ENCODE measurements around the gene HCFC1R1. TPM values are rescaled to one million over a fixed set of nuclear protein-coding genes. Genes with fewer than 3 reads are reported as not detected.

Gene HCFC1R1, protein sequence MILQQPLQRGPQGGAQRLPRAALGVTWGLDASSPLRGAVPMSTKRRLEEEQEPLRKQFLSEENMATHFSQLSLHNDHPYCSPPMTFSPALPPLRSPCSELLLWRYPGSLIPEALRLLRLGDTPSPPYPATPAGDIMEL
- total RNA-seq = 10 to 100 TPM; 49.8 to 59.1 TPM
- polyA plus RNA-seq (2013, experiment 1 of 2) = 68.3 TPM
- 61.5 TPM for polyA plus RNA-seq (2013, experiment 2 of 2)
- long read RNA-seq, experiment 1, transcript HCFC1R1-201 (4 exons, 965 nt) = major isoform, 27 of 52 reads
- long read RNA-seq, experiment 1, transcript HCFC1R1-206 (3 exons, 618 nt) = minor isoform, 14 of 52 reads
- long read RNA-seq, experiment 1, partial matches to known transcripts = 3 of 52 reads
- long read RNA-seq, experiment 1, other reads (novel, unspliced or antisense) = 4 of 52 reads
- long read RNA-seq, experiment 2, transcript HCFC1R1-201 (4 exons, 965 nt) = major isoform, 19 of 33 reads
- long read RNA-seq, experiment 2, transcript HCFC1R1-206 (3 exons, 618 nt) = minor isoform, 6 of 33 reads
- long read RNA-seq, experiment 2, partial matches to known transcripts = 0 of 33 reads
- long read RNA-seq, experiment 2, other reads (novel, unspliced or antisense) = 0 of 33 reads
- long read RNA-seq, experiment 3, transcript HCFC1R1-208 (2 exons, 1,365 nt) = minor isoform, 5 of 17 reads
- long read RNA-seq, experiment 3, transcript HCFC1R1-201 (4 exons, 965 nt) = major isoform, 6 of 17 reads
- long read RNA-seq, experiment 3, partial matches to known transcripts = 0 of 17 reads
- long read RNA-seq, experiment 3, other reads (novel, unspliced or antisense) = 4 of 17 reads
- long read RNA-seq, experiment 4, transcript HCFC1R1-206 (3 exons, 618 nt) = minor isoform, 5 of 32 reads
- long read RNA-seq, experiment 4, transcript HCFC1R1-201 (4 exons, 965 nt) = major isoform, 18 of 32 reads
- long read RNA-seq, experiment 4, partial matches to known transcripts = 2 of 32 reads
- long read RNA-seq, experiment 4, other reads (novel, unspliced or antisense) = 1 of 32 reads

DNA sequence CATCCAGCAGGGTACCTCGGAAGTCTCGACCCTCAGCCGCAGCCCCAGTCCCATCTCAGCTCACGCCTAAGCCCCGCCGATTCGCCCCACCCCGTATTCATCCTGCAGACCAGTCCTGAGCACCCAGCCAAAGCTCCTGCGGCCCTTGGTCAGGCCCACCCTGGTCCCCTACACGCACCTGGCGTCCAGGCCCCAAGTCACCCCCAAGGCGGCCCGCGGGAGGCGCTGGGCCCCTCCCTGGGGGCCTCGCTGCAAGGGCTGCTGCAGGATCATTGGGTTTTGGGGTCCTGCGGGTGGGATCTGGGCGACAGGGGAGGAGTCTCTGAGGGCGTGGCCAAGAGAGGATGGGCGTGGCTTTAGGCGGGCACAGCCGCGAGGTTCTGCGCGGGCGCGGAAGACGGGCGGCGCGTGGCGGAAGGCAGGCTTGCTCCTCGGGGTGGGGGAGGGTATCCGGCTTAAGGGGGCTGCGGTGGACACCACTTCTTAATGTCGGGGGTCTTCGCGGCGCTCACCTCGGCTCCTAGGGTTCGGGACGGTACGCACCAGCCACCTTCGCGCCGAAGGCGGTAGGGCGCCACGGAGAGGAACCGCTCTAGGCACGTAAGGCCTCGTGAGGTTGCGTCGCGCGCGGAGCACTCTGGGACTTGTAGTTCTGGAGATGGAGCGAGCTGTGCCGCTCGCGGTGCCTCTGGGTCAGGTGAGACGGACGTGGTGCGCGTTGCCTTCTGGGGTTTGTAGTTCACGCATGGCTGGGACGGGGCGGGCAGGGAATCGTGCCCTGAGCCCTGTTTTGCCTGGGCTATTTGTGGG is at the start of gene HCFC1R1, which contains the start of gene THOC6:
TSS of gene HCFC1R1 (minus strand) at position 274 of the 810 bp plus-strand sequence. CDS start at position 273, 1 bp downstream.
TSS of gene THOC6 (plus strand) at position 367 of the 810 bp plus-strand sequence. CDS start at position 659, 292 bp downstream.
- peak within 1 kb of the TSS; percentile 99 for H3K27ac Mint-ChIP-seq
- WGBS, 2 experiments (ENCODE audit: insufficient coverage in 1 of 2, insufficient read length in 1 of 2) = 0 to 1% methylated on average over 23 to 69 of the region's 69 CpGs
- peak within 1 kb of the TSS; percentile 99 for H3K9ac ChIP-seq (ENCODE audit: extremely low read depth, low read length, poor library complexity, severe bottlenecking)

DNA sequence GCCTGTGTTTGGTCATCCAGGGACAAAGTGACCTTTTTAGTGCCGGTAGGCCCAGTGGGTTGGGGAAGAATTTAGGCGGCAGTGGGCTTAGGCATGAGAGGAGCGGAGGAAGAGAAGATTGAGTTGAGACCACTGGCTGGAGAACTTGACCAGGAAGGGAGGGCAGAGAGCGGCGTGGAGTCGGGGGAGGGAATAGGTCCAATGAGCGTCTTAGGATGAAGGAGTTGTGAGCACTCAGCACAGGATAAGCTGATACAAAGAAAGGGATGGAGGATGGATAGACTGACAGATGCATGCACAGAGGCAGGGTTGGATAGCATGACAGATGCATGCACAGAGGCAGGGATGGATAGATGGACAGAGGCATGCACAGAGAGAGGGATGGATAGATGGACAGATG is 49.7 kb upstream of the HCFC1R1 start:
- H3K27ac Mint-ChIP-seq = no peak overlapping the region
- 91 to 97% methylated on average over 7 of the region's 7 CpGs for WGBS, 2 experiments (ENCODE audit: insufficient coverage in 1 of 2, insufficient read length in 1 of 2)
- H3K27me3 Mint-ChIP-seq (ENCODE audit: insufficient read depth) = no peaks in the 10 kb centered on the region
- Histone ChIP-seq H3K4me1 (ENCODE audit: control insufficient read depth, insufficient read depth, low read length) (no peaks in the 10 kb centered on the region), H3K9me3 (ENCODE audit: control insufficient read depth, low read length) (no peaks in the 10 kb centered on the region), H3K4me3 (ENCODE audit: low read length) (no peak overlapping the region), H3K36me3 (ENCODE audit: control insufficient read depth, insufficient read depth, low read length) (no peaks in the 10 kb centered on the region), H3K27ac (ENCODE audit: low read depth, low read length) (no peak overlapping the region), H3K9ac (ENCODE audit: extremely low read depth, low read length, poor library complexity, severe bottlenecking) (no peak overlapping the region), H3K27me3 (ENCODE audit: control insufficient read depth, insufficient read depth, low read length, poor library complexity, severe bottlenecking) (no peaks in the 10 kb centered on the region)
- H3K4me1 Mint-ChIP-seq = peaks cover 9% of the 10 kb centered on the region
- TF ChIP-seq, protein P1, sequence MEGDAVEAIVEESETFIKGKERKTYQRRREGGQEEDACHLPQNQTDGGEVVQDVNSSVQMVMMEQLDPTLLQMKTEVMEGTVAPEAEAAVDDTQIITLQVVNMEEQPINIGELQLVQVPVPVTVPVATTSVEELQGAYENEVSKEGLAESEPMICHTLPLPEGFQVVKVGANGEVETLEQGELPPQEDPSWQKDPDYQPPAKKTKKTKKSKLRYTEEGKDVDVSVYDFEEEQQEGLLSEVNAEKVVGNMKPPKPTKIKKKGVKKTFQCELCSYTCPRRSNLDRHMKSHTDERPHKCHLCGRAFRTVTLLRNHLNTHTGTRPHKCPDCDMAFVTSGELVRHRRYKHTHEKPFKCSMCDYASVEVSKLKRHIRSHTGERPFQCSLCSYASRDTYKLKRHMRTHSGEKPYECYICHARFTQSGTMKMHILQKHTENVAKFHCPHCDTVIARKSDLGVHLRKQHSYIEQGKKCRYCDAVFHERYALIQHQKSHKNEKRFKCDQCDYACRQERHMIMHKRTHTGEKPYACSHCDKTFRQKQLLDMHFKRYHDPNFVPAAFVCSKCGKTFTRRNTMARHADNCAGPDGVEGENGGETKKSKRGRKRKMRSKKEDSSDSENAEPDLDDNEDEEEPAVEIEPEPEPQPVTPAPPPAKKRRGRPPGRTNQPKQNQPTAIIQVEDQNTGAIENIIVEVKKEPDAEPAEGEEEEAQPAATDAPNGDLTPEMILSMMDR (conservative IDR thresholded peaks at IDR 0.05) = no peak
- H3K36me3 Mint-ChIP-seq (ENCODE audit: low read depth) = no peaks in the 10 kb centered on the region
- H3K9me3 Mint-ChIP-seq = no peaks in the 10 kb centered on the region
- DNase-seq = no peak
- no peak overlapping the region for H3K4me3 Mint-ChIP-seq

More for the DNA sequence above, at the start of gene HCFC1R1, which contains the start of gene THOC6:
- Histone ChIP-seq H3K4me3 (ENCODE audit: low read length) (peak within 1 kb of the TSS; percentile 97), H3K27ac (ENCODE audit: low read depth, low read length) (peak within 1 kb of the TSS; percentile 90), H3K9me3 (ENCODE audit: control insufficient read depth, low read length) (no peaks in the 10 kb centered on the region), H3K36me3 (ENCODE audit: control insufficient read depth, insufficient read depth, low read length) (peaks cover 30% of the 10 kb centered on the region), H3K4me1 (ENCODE audit: control insufficient read depth, insufficient read depth, low read length) (peaks cover 12% of the 10 kb centered on the region), H3K27me3 (ENCODE audit: control insufficient read depth, insufficient read depth, low read length, poor library complexity, severe bottlenecking) (no peaks in the 10 kb centered on the region)
- peak; percentile 99 for DNase-seq
- Mint-ChIP-seq H3K36me3 (ENCODE audit: low read depth) (peaks cover 23% of the 10 kb centered on the region), H3K27me3 (ENCODE audit: insufficient read depth) (peaks cover 5% of the 10 kb centered on the region), H3K4me1 (peaks cover 24% of the 10 kb centered on the region), H3K4me3 (peak within 1 kb of the TSS; percentile 83), H3K9me3 (no peaks in the 10 kb centered on the region)
- TF ChIP-seq, protein P1 (conservative IDR thresholded peaks at IDR 0.05) = no peak
